SU-DHL-6 (cell line): ENCODE measurements around the gene CDH23.

Experiments used
- CTCF ChIP-seq: fragments of 200-600 bp; sonication (generic); IDR thresholded peaks from one replicate; pipeline ENCODE4 v1.5.1; 2017; ENCODE audit warnings: antibody characterized with exemption, mild to moderate bottlenecking, low read length, moderate library complexity; ENCODE audit not compliant: insufficient read depth, poor library complexity, severe bottlenecking
- EZH2phosphoT487 ChIP-seq: fragments of 200-600 bp; sonication (generic), shearing (Covaris generic); conservative IDR thresholded peaks from 2 replicates; pipeline ENCODE4 v1.6.1; 2018; ENCODE audit warnings: mild to moderate bottlenecking, antibody characterized with exemption, low read length, moderate library complexity, mixed read lengths

- no peak for TF ChIP-seq EZH2phosphoT487
- TF ChIP-seq CTCF: no peak
These were observed 328.5 kb downstream of the CDH23 start for GRCh38 chr10:71725249-71725648.
